Activated CD4-positive, CD25-positive, alpha-beta regulatory T cell treated with anti-CD3 and anti-CD28 coated beads, Interleukin-2, amount 50 U/mL, for 16 hours (primary cell): ENCODE data around the gene ERBIN.
"Not testable (repeated sequence)": the region's sequence is repeated elsewhere in the genome, so short reads cannot be mapped to it uniquely, and the experiment has no call there.

Source experiments
- DNase-seq: peaks from one replicate; pipeline ENCODE4 v3.0.0-alpha.2; 2020; ENCODE audit warnings: low read depth, low spot score

The ERBIN gene

GRCh38 chr5:65957703-65958102, 31.3 kb downstream of the ERBIN start:
- not testable (repeated sequence) for DNase-seq

DNA sequence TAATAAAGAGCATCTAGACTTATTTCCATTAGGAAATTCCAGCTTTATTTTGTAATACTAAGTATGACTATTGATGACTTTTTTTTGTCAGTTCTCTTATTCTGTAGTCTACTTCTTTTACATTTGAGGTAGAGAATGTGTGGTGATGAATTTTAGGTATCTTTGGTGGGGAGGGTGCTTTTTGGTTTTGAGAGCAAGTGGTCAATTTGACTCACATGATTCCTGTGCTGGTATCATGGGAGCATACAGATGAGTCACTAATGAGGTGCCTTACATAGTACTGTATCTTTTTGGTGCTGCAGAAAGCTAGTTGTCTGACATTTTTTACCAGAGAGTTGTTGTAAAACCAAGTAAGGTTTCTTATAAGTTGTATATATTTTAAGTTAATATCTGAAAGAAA, 35.3 kb downstream of the ERBIN start:
- no peak for DNase-seq

- no peak for DNase-seq
Observed at GRCh38 chr5:65967288-65968066, 41.1 kb downstream of the ERBIN start.

DNA sequence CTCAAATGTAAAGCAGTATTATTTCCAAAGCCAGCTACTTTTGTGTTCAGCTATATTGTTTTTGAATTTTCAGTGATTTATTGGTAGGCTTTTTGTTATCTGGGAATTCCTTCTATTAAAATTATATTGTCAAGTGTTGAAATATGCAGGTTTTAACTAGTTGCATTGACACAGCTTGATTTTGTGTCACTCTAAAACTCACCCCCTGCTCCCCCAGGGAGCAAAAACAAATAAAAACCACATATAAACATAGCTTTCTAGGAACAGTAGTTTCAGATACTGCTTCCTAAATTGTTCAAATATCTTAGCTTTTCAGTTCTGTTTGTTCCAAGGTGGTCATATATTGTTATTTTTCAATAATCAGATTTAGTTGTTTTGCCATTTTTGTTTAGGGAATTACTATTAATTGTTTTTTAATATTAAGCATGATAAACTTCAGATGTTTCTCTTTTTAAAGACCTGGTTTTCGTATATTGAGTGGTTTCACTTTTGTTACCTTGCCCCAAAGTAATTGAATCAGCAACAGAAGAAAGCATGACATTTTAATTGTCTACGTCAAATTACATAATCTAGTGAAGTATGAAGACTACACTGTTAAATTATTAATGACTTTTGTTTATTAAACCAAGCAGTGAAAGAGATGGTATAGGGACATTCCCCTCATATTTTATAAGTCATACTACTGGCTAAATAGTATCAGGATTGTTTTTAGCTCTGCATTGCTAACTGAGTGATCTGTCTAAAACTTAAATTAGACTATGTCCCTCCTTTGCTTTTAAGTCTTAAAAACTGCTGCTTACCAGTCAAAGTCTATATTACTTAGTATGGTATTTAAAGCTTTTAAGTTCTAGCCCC, 43.4 kb downstream of the ERBIN start:
- no peak for DNase-seq

DNA sequence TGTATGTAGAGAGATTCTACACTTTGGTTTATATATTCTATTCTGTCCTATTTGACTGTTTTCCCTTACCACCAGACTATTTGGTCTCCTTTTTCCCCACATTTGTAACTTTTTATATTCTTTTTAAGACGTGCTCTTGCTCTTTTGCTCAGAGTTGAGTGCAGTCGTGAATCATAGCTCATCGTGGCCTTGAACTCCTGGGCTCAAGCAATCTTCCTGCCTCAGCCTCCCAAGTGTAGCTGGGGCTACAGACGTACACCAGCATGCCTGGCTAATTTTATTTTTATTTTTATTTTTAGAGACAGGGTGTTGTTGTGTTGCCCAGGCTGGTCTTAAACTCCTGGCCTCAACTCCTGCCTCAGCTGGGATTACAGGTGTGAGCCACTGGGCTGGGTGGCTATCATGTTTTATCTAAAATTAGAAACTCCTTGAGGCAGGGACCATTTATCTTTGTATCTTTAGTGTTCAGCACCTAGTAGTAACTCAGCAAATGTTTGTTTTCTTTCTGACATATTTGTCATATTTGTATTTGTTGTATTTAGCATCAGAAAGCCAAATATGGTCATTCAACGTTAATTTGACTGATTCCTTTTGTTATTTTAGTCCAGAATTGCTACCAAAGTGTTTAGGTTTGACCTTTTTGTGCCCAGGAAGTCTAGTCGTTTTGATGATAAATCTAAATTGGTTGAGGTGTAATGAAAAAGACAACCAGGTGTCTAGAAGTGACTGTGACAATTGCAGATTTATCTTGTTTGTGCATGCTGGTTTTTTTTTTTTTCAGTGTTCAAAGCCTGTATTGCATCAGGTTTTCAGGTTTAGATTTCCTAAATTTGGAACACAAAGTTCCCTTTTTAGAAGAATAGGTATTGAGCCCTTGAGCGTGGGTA, 44.3 kb downstream of the ERBIN start:
- DNase-seq, result no peak

- no peak for DNase-seq
Observed at GRCh38 chr5:65971643-65972042, 45.3 kb downstream of the ERBIN start.

DNA sequence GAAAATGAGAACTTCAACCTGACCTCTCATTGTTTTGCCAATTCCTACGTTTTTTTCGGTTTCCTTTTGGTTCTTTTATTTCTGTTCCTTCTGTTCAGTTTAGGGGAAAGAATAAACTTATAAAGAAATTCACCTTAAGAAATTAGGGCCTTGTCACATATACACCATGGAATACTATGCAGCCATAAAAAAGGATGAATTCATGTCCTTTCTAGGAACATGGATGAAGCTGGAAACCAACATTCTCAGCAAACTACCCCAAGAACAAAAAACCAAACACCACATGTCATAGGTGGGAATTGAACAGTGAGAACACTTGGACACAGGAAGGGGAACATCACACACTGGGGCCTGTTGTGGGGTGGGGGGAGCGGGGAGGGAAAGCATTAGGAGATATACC, 46.5 kb downstream of the ERBIN start:
- not testable (repeated sequence) for DNase-seq

DNA sequence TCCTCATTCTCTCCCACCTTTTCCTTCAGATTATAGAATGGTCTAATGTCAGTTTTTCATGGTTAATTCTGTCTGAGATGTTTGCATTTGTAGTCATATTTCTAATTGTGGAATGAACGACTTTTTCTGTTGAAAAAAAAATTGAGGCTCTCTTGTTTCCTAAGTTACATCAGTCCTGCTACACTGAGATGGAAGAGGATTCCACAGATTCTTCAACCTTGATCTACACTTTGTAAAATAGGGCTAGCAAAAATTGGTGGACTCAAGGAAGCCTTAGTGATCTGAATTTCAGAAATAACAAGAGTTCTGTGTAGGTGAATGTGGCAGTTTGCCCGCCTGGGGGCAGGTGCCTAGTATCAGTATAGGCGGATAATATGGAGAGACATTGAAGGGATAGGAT, 51.9 kb downstream of the ERBIN start:
- DNase-seq, result no peak

- DNase-seq, result no peak
Observed at GRCh38 chr5:65981548-65981947, 55.2 kb downstream of the ERBIN start.

DNA sequence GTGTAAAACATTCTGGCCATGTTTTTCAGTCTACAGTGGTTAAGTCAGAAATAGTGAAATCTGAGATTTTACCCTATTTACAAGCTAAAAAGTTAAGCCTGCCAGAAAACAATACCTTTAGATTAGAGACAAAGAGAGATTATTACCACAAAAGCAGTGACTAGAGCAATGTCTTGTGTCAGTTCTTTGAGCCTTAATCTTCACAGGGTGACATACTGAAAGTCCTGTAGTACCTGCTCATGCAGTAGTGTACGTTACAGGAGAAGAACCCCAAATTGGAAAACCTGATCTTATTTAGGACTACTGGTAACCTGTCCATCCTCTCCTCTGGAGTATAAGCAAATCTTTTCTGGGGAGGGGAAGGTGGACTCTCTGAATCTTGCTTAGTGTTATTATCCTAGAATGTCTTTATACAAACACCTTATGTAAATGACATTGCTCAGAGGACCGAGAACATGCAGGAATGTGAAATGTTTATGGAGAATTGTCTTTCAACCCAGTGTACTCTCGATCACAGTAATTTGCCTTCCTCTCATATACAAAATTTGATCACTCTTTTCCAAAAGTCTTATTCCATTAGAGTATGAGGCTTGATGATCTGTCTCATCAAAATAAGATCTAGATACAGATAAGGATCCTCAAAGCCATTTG, 55.7 kb downstream of the ERBIN start:
- no peak for DNase-seq

DNA sequence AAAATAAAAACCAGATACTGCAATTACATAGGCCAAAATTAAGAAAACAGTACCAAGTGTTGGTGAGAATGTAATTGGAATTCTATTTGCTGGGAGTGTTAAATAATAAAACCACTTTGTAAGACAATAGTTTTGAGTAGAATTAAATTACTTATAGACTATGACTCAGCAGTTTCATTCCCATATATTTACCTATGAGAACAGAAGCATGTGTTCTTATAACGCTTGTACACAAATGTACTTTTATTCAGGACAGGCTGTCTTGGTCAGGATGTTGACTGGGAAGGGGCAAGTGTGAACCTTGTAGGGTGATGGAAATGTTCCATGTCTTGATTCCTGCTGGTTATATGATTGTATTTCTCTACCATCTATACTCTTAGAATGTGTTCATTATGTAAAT, 56.3 kb downstream of the ERBIN start:
- no peak for DNase-seq

- no peak for DNase-seq
Observed at GRCh38 chr5:65984098-65984885, 57.9 kb downstream of the ERBIN start.

DNA sequence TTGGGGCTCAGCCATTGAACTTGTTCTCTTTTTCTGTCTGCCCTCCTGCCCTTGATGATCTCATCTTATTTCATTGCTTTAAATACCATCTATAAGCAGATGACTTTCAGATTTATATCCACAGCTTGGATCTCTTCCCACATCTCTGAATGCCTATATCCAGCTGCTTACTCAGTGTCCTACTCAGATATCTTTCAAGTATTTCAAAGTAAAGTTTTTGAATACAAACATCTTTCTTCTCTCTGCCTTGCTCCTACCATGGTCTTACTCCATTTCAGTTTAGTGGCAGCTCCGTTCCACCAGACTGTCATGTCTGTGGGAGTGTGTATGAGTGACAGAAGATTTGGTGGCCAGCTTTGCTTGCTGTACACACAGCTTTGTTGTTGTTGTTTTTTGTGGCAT, 59.7 kb downstream of the ERBIN start:
- no peak for DNase-seq

DNA sequence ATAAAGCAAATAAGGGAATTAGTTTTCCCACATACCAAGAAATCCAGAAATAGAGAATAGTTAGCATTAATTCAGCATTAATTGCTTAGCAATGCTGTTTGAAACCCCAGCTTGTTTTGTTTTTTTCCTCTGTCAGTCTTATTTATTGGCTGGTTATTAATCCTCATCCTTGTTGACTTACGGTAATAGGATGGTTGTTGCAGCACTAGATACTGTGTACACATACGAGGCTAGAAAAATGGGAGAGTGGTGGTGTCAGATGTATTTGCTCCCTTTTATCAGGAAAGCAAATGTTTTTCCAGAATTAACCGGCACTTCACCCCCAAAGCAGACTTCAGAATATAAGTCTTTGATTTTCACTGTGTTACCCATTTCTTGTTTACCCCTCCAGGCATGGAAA, 60.4 kb downstream of the ERBIN start:
- DNase-seq, result no peak

- DNase-seq, result no peak
Observed at GRCh38 chr5:65987982-65988381, 61.6 kb downstream of the ERBIN start.

DNA sequence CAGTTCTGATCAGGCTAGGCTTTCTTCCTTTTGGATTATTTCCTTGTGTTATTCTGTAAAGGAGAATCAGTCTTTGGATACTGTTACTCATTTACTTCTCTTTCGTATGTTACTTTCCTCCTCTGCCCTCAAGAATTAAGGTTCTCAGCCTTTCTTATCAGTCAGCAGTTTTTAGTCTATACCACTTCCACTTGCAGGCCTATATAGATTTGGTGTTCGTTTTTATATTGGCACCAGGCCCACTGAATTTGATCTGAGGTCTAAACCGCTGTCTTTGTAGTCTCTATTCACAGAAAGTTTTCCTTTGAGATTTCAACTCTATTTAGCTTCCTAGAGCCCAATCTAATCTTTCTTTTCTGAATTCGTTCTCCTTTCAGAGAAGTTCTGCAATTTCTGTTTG, 62.8 kb downstream of the ERBIN start:
- DNase-seq, result no peak

DNA sequence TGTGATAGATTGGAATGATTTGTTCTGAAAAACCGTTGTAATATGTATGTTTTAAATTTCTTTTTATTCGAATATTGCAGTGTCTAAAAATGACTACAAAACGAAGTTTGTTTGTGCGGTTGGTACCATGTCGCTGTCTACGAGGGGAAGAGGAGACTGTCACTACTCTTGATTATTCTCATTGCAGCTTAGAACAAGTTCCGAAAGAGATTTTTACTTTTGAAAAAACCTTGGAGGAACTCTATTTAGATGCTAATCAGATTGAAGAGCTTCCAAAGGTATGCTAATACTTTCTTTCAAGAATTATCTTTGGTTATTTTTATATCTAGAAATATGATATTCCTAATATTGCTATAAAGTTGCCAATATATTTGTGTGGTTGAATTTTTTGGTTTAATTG, 66.3 kb downstream of the ERBIN start:
- no peak for DNase-seq

DNA sequence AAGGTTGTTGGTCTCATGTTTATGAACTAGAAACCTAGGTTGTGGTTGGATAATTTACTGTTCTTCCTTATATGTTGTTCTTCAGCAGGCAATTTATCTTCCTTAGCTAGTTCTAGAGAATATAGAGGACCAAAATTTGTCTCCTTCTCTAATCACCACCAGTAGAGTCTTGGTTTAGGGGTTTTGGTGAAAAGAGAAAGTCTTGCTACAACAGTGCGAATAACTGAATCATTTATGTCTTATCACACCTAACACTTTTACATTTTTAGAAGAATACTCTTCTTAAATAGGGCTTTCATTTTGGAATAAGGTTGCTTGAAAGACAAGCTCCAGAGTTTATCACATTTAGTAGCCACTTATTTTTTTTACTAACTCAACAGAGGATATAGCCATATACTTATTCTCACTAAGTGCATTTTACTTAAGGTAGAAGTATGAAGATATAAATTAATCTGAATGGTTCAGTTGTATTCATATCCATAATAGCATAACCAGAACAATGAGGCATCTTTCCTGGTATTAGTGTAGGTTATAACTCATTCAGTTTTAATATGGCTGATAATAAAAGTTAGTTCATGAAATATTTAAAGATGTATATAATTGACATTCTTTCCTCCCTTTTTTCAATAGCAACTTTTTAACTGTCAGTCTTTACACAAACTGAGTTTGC, 67.9 kb downstream of the ERBIN start:
- DNase-seq, result no peak

GRCh38 chr5:65999061-65999723, 72.8 kb downstream of the ERBIN start:
- DNase-seq, result no peak

GRCh38 chr5:66001952-66002351, 75.6 kb downstream of the ERBIN start:
- no peak for DNase-seq
